ENCODE results near the gene PTPN6. TPM values are rescaled to one million over a fixed set of nuclear protein-coding genes. Genes with fewer than 3 reads are reported as not detected.

The PTPN6 gene
- total RNA-seq, 1 experiment from 2014 or later, result 19.8 TPM

GRCh38 chr12:6980075-6980474 is 28.9 kb downstream of the PTPN6 start:
- H3K4me2 ChIP-seq (ENCODE audit: insufficient read depth, insufficient read length, low read length), result no peak overlapping the region
- H2AFZ ChIP-seq (ENCODE audit: low read length), result no peak overlapping the region
- no peak overlapping the region for H3K14ac ChIP-seq (ENCODE audit: insufficient read depth, low read length)
- peaks cover 3 to 10% of the 10 kb centered on the region in 2 experiments for H3K4me1 Mint-ChIP-seq
- H4K91ac ChIP-seq (ENCODE audit: insufficient read length, low read depth, low read length), result no peak overlapping the region
- no peak overlapping the region for H2BK15ac ChIP-seq (ENCODE audit: low read depth, low read length)
- H3K27ac Mint-ChIP-seq, result no peak overlapping the region
- H3K4ac ChIP-seq (ENCODE audit: low read depth, low read length), result no peak overlapping the region
- H4K8ac ChIP-seq (replicated peaks; ENCODE audit: insufficient read length, low read depth, low read length), result no peak overlapping the region
- no peak overlapping the region for H2AK5ac ChIP-seq (ENCODE audit: insufficient read length, low read length)
- no peaks in the 10 kb centered on the region for H3K9me3 ChIP-seq (ENCODE audit: control insufficient read depth, low read depth, low read length)
- H3K18ac ChIP-seq (ENCODE audit: insufficient read length, low read depth, low read length), result no peak overlapping the region
- H2BK20ac ChIP-seq (ENCODE audit: low read depth, low read length, poor library complexity, severe bottlenecking), result no peak overlapping the region
- no peak overlapping the region for H3K4me3 Mint-ChIP-seq
- H4K5ac ChIP-seq (ENCODE audit: insufficient read length, low read depth, low read length), result no peak overlapping the region
- no peak overlapping the region for H3K56ac ChIP-seq (ENCODE audit: insufficient read length, low read depth, low read length)
- DNase-seq, result no peak
- no peaks in the 10 kb centered on the region; the same call in 1 of the 2 replicates for H3K4me1 ChIP-seq (ENCODE audit: insufficient read depth, low read length)
- no peak overlapping the region for H2BK120ac ChIP-seq (ENCODE audit: low read depth, low read length, poor library complexity, severe bottlenecking)
- H2BK5ac ChIP-seq (ENCODE audit: insufficient read length, low read length), result no peak overlapping the region
- no peaks in the 10 kb centered on the region for H3K27me3 ChIP-seq (ENCODE audit: insufficient read depth, low read length)
- H3T11ph ChIP-seq (ENCODE audit: low read length), result no peak overlapping the region
- H3K36me3 Mint-ChIP-seq (ENCODE audit: insufficient read depth in 1 of 3, low read depth in 3 of 3), result peaks cover 22 to 70% (median 67%) of the 10 kb centered on the region in 3 experiments; a peak in 6 of 7 replicates
- no peaks in the 10 kb centered on the region for H3K79me1 ChIP-seq (ENCODE audit: insufficient read depth, low read depth, low read length, poor library complexity, severe bottlenecking)
- no CpG with 5 or more reads among the region's 4 CpGs for WGBS (ENCODE audit: extremely low coverage, insufficient read length, low lambda C conversion rate)
- H3K23ac ChIP-seq (ENCODE audit: insufficient read length, low read depth, low read length), result no peak overlapping the region
- no peak overlapping the region for H2BK12ac ChIP-seq (ENCODE audit: insufficient read length, low read depth, low read length)
- H3K23me2 ChIP-seq (ENCODE audit: insufficient read length, low read depth, low read length, poor library complexity, severe bottlenecking), result no peaks in the 10 kb centered on the region
- H3K9ac ChIP-seq (ENCODE audit: extremely low read depth, insufficient read length, low read length), result no peak overlapping the region
- TF ChIP-seq, protein P1, sequence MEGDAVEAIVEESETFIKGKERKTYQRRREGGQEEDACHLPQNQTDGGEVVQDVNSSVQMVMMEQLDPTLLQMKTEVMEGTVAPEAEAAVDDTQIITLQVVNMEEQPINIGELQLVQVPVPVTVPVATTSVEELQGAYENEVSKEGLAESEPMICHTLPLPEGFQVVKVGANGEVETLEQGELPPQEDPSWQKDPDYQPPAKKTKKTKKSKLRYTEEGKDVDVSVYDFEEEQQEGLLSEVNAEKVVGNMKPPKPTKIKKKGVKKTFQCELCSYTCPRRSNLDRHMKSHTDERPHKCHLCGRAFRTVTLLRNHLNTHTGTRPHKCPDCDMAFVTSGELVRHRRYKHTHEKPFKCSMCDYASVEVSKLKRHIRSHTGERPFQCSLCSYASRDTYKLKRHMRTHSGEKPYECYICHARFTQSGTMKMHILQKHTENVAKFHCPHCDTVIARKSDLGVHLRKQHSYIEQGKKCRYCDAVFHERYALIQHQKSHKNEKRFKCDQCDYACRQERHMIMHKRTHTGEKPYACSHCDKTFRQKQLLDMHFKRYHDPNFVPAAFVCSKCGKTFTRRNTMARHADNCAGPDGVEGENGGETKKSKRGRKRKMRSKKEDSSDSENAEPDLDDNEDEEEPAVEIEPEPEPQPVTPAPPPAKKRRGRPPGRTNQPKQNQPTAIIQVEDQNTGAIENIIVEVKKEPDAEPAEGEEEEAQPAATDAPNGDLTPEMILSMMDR (conservative IDR thresholded peaks at IDR 0.05), result no peak
- no peaks in the 10 kb centered on the region for H4K20me1 ChIP-seq (ENCODE audit: control insufficient read depth, insufficient read depth, insufficient read length)
- H3K27me3 Mint-ChIP-seq (ENCODE audit: low read depth), result no peaks in the 10 kb centered on the region; the same call in 1 of the 2 replicates
- no peak overlapping the region for H3K27ac ChIP-seq (ENCODE audit: insufficient read length, low read depth, low read length)
- H3K9me3 Mint-ChIP-seq, result no peaks in the 10 kb centered on the region
- no peaks in the 10 kb centered on the region for H3K79me2 ChIP-seq (ENCODE audit: insufficient read depth, low read length)

Measured in H9 (cell line).